CD14-positive monocyte (primary cell): Measurements from ENCODE around the gene TMEM63C. TPM values are rescaled to one million over a fixed set of nuclear protein-coding genes. Genes with fewer than 3 reads are reported as not detected.

Source experiments
- DNase-seq, 3 donors: peaks; one replicate each; pipeline ENCODE4 v3.0.0-alpha.2; 2011 to 2022
- H2AFZ ChIP-seq: 2 replicates; pipeline ENCODE4 v1.6.0; 2012; ENCODE audit warnings: mild to moderate bottlenecking, low read depth, low read length, inconsistent platforms; ENCODE audit not compliant: insufficient read depth, poor library complexity, severe bottlenecking
- H3K27ac ChIP-seq, 2 donors: 1 replicate in 1 of 2; 2 replicates in 1 of 2; pipeline ENCODE4 v1.5.1; 2012 to 2013; ENCODE audit warnings: low read length in 2 of 2, control low read depth in 1 of 2, inconsistent platforms in 1 of 2, low read depth in 1 of 2, mild to moderate bottlenecking in 1 of 2
- H3K27me3 ChIP-seq, 2 donors: one replicate each; pipeline versions ENCODE4 v1.6.0 to v1.6.1; 2011 to 2013; ENCODE audit warnings: low read length in 2 of 2; ENCODE audit not compliant: control insufficient read depth in 2 of 2, insufficient read depth in 2 of 2
- H3K36me3 ChIP-seq, 2 donors: replicated peaks in 1 of 2; 1 replicate in 1 of 2; 2 replicates in 1 of 2; pipeline versions ENCODE4 v1.5.1 to v1.6.1; 2012 to 2013; ENCODE audit warnings: low read length in 2 of 2, control low read depth in 1 of 2, inconsistent platforms in 1 of 2, mild to moderate bottlenecking in 1 of 2; ENCODE audit not compliant: insufficient read depth in 2 of 2, control insufficient read depth in 1 of 2
- H3K4me1 ChIP-seq, 2 donors: 1 replicate in 1 of 2; 2 replicates in 1 of 2; pipeline versions ENCODE4 v1.5.1 to v1.6.1; 2012 to 2013; ENCODE audit warnings: low read length in 2 of 2, control low read depth in 1 of 2, inconsistent platforms in 1 of 2, mild to moderate bottlenecking in 1 of 2, moderate library complexity in 1 of 2; ENCODE audit not compliant: insufficient read depth in 2 of 2, control insufficient read depth in 1 of 2
- H3K4me2 ChIP-seq: replicated peaks from 2 replicates; pipeline ENCODE3; 2012; ENCODE audit warnings: low read length, moderate library complexity, mild to moderate bottlenecking; ENCODE audit not compliant: poor library complexity, severe bottlenecking; ENCODE audit errors: extremely low read depth
- H3K4me3 ChIP-seq, 3 experiments: fragments of 200-600 bp in 1 of 3; sonication (generic) in 1 of 3; replicated peaks in 1 of 3; 1 replicate in 2 of 3; 2 replicates in 1 of 3; pipeline ENCODE4 v1.5.1; 2011 to 2013; ENCODE audit warnings: low read length in 3 of 3, mild to moderate bottlenecking in 3 of 3, control low read depth in 2 of 3, low read depth in 2 of 3, inconsistent platforms in 1 of 3, moderate library complexity in 1 of 3
- H3K79me2 ChIP-seq: 2 replicates; pipeline ENCODE4 v1.6.0; 2012; ENCODE audit warnings: mild to moderate bottlenecking, control low read depth, inconsistent platforms, low read length, moderate library complexity; ENCODE audit not compliant: insufficient read depth
- H3K9ac ChIP-seq: 2 replicates; pipeline ENCODE4 v1.6.0; 2017; ENCODE audit warnings: low read length, mild to moderate bottlenecking; ENCODE audit not compliant: insufficient read depth, poor library complexity, severe bottlenecking
- H3K9me3 ChIP-seq, 2 donors: replicated peaks in 1 of 2; 1 replicate in 1 of 2; 2 replicates in 1 of 2; pipeline versions ENCODE4 v1.5.1 to v1.6.1; 2012 to 2013; ENCODE audit warnings: low read length in 2 of 2, control low read depth in 1 of 2; ENCODE audit not compliant: control insufficient read depth in 1 of 2, insufficient read depth in 1 of 2
- H4K20me1 ChIP-seq: 2 replicates; pipeline ENCODE4 v1.6.0; 2012; ENCODE audit warnings: mild to moderate bottlenecking, low read length, control low read depth, moderate library complexity; ENCODE audit not compliant: insufficient read depth
- H3K27ac Mint-ChIP-seq, 7 donors: one replicate each; pipeline ENCODE4 v1.8.0; 2020; ENCODE audit warnings: mild to moderate bottlenecking in 7 of 7, mixed read lengths in 7 of 7, moderate library complexity in 6 of 7, inconsistent platforms in 2 of 7
- H3K27me3 Mint-ChIP-seq, 3 donors: one replicate each; pipeline ENCODE4 v1.8.0; 2021 to 2022; ENCODE audit warnings: low read depth in 3 of 3, mild to moderate bottlenecking in 3 of 3, mixed read lengths in 3 of 3, moderate library complexity in 3 of 3, inconsistent platforms in 1 of 3
- H3K36me3 Mint-ChIP-seq, 2 donors: one replicate each; pipeline ENCODE4 v1.8.0; 2020; ENCODE audit warnings: mixed read lengths in 2 of 2, inconsistent platforms in 1 of 2, mild to moderate bottlenecking in 1 of 2
- H3K4me1 Mint-ChIP-seq: one replicate; pipeline ENCODE4 v1.8.0; 2020; ENCODE audit warnings: mild to moderate bottlenecking, mixed read lengths
- H3K4me3 Mint-ChIP-seq, 2 donors: one replicate each; pipeline ENCODE4 v1.8.0; 2020; ENCODE audit warnings: mild to moderate bottlenecking in 2 of 2, mixed read lengths in 2 of 2, moderate library complexity in 1 of 2
- H3K9me3 Mint-ChIP-seq, 7 donors: one replicate each; pipeline ENCODE4 v1.8.0; 2020 to 2022; ENCODE audit warnings: mixed read lengths in 7 of 7, mild to moderate bottlenecking in 6 of 7, moderate library complexity in 6 of 7, inconsistent platforms in 2 of 7
- WGBS: methylation state at CpG from one replicate; pipeline ENCODE4 v1.1.5; 2013; ENCODE audit warnings: missing lambda C conversion rate; ENCODE audit not compliant: insufficient coverage; 5-methylcytosine and 5-hydroxymethylcytosine counted together
- intact Hi-C, 2 donors: fragments of 100-400 bp; cut with micrococcal nuclease; formaldehyde crosslinking; loops; one replicate each; pipeline versions ENCODE4 v1.15.0 to v1.15.1; 2023
- polyA plus RNA-seq, 3 donors: library from polyadenylated mRNA; depleted of rRNA in 1 of 3; unstranded in 2 of 3; stranded (reverse) in 1 of 3; fragments of 300-500 nt in 2 of 3; fragments of >200 nt in 1 of 3; fragmentation: Illumina TruSeq in 2 of 3; gene quantifications; 1 replicate in 2 of 3; 2 replicates in 1 of 3; pipeline ENCODE4 v1.2.3, GENCODE V29; 2012 to 2021
- TF ChIP-seq, protein P1 (sequence below): fragments of 200-600 bp; IDR thresholded peaks from one replicate; pipeline ENCODE4 v1.8.0; 2022; ENCODE audit warnings: antibody characterized with exemption, mild to moderate bottlenecking

Gene TMEM63C
- polyA plus RNA-seq, 3 donors = 0.78 to 4.4 TPM; not detected in 1

DNA sequence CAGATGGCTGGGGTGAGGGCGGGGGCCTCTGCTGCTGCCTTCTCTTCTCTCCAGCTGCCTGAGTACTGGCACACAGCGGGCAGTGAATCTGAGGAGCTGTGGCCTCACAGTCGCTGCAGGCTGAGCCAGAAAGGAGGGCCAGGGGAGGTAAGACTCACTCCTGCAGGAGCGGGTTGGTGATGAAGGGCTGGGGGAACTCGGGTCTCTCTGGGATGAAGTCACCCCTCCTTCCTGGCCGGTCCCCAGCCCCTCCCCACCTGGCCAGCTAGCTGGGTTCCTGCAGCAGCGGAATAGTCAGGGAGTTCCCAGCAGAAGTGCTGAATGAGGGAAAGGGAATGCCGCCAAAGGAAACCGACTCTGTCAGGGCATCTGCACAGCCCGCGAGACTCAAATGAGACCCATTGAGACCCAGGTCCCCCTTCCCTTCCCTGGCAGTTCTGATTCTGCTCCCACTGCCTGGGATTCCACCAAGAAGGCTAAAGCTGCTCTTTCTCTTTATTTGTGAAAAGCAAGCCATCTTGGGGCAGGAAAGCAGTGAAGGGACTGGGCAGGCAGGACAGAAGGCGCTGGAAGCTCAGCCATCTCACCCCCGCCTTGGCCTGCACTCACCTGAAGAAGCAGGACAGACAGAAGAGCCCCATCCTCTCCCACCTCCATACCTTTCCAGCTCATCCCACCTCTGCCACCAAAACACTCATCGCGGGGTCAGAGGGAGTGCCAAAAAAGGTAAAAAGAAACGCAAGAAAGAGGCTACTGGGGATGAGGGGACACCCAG is 84.2 kb downstream of the TMEM63C start:
- TF ChIP-seq, protein P1, sequence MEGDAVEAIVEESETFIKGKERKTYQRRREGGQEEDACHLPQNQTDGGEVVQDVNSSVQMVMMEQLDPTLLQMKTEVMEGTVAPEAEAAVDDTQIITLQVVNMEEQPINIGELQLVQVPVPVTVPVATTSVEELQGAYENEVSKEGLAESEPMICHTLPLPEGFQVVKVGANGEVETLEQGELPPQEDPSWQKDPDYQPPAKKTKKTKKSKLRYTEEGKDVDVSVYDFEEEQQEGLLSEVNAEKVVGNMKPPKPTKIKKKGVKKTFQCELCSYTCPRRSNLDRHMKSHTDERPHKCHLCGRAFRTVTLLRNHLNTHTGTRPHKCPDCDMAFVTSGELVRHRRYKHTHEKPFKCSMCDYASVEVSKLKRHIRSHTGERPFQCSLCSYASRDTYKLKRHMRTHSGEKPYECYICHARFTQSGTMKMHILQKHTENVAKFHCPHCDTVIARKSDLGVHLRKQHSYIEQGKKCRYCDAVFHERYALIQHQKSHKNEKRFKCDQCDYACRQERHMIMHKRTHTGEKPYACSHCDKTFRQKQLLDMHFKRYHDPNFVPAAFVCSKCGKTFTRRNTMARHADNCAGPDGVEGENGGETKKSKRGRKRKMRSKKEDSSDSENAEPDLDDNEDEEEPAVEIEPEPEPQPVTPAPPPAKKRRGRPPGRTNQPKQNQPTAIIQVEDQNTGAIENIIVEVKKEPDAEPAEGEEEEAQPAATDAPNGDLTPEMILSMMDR = no peak
- WGBS = 92% methylated on average over 10 of the region's 16 CpGs
- H3K36me3 ChIP-seq = no peaks in the 10 kb centered on the region
- no peaks in the 10 kb centered on the region for H3K79me2 ChIP-seq
- H3K4me3 Mint-ChIP-seq = no peak overlapping the region
- no peak overlapping the region for H3K27ac Mint-ChIP-seq
- no peak overlapping the region for H2AFZ ChIP-seq
- H3K9me3 Mint-ChIP-seq = peaks cover 0 to 20% (median 5%) of the 10 kb centered on the region in 7 donors
- H3K9ac ChIP-seq = no peak overlapping the region
- peaks cover 0 to 1% of the 10 kb centered on the region in 2 donors for H3K36me3 Mint-ChIP-seq
- H3K9me3 ChIP-seq = peaks cover 0 to 11% of the 10 kb centered on the region in 2 donors
- H3K4me1 Mint-ChIP-seq = no peaks in the 10 kb centered on the region
- H3K4me3 ChIP-seq = no peak overlapping the region
- intact Hi-C loops = no loop called here
- no peak for DNase-seq
- H4K20me1 ChIP-seq = no peaks in the 10 kb centered on the region
- H3K27me3 Mint-ChIP-seq = peaks cover 27 to 44% (median 32%) of the 10 kb centered on the region in 3 donors
- H3K4me2 ChIP-seq = no peak overlapping the region
- H3K27ac ChIP-seq = no peak overlapping the region
- H3K4me1 ChIP-seq = no peaks in the 10 kb centered on the region
- peaks cover 14 to 22% of the 10 kb centered on the region in 2 donors for H3K27me3 ChIP-seq

DNA sequence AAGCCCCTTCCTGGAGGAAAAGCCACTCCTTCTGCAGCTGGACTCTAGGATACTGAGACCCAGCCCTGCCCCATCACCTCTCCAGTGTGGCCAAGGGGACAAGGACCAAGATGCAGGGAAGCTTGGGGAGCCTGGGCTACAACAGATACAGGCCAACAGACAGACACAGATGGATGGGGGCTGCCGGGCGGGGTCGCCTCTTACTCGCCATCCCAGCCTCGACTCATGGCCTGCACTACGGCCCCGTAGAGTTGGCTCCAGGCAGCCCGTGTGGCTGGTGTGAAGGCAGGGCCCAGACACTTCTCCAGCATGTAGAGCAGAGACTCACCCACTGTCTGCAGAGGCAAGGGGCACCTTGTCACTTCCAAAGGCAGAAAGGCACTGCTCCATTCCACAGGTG is 84.7 kb downstream of the TMEM63C start:
- Mint-ChIP-seq H3K4me1 (no peaks in the 10 kb centered on the region), H3K9me3 (peaks cover 0 to 20% (median 5%) of the 10 kb centered on the region in 7 donors), H3K27ac (no peak overlapping the region), H3K27me3 (peaks cover 29 to 50% (median 34%) of the 10 kb centered on the region in 3 donors), H3K36me3 (peaks cover 0 to 1% of the 10 kb centered on the region in 2 donors), H3K4me3 (no peak overlapping the region)
- Histone ChIP-seq H3K4me1 (no peaks in the 10 kb centered on the region), H2AFZ (no peak overlapping the region), H3K27me3 (peaks cover 17 to 25% of the 10 kb centered on the region in 2 donors), H3K4me3 (no peak overlapping the region), H3K27ac (no peak overlapping the region), H4K20me1 (no peaks in the 10 kb centered on the region), H3K79me2 (no peaks in the 10 kb centered on the region), H3K9ac (no peak overlapping the region), H3K36me3 (no peaks in the 10 kb centered on the region), H3K9me3 (peaks cover 0 to 11% of the 10 kb centered on the region in 2 donors), H3K4me2 (no peak overlapping the region)
- no peak for DNase-seq
- intact Hi-C loops = no loop called here
- WGBS = 93% methylated on average over 8 of the region's 8 CpGs
- TF ChIP-seq, protein P1 = no peak
